ENCODE measurements around the gene NLGN4Y. TPM values are rescaled to one million over a fixed set of nuclear protein-coding genes. Genes with fewer than 3 reads are reported as not detected.

NLGN4Y gene
- total RNA-seq, 2 donors from 2014 or later = 27.1 to 55.9 TPM

DNA sequence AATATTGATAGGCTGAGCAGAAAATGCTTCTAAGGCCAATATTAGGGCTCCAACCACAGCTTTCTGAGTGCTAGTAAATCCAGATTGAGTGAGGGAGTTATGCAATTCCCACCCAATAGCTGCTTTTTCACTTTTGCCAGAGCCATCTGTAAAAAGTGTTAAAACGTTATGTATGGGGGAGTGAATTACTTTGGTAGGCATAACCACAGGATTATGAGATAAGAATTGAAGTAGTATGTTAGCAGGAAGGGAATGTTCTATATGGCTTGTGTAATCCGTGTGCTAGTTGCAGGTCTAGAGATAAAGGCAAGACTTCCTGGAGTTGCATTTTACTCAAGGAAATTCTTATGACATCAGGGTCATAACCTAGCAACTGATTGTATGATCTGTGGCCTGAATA lies 347.6 kb downstream of the NLGN4Y start:
- TF ChIP-seq, protein P1, sequence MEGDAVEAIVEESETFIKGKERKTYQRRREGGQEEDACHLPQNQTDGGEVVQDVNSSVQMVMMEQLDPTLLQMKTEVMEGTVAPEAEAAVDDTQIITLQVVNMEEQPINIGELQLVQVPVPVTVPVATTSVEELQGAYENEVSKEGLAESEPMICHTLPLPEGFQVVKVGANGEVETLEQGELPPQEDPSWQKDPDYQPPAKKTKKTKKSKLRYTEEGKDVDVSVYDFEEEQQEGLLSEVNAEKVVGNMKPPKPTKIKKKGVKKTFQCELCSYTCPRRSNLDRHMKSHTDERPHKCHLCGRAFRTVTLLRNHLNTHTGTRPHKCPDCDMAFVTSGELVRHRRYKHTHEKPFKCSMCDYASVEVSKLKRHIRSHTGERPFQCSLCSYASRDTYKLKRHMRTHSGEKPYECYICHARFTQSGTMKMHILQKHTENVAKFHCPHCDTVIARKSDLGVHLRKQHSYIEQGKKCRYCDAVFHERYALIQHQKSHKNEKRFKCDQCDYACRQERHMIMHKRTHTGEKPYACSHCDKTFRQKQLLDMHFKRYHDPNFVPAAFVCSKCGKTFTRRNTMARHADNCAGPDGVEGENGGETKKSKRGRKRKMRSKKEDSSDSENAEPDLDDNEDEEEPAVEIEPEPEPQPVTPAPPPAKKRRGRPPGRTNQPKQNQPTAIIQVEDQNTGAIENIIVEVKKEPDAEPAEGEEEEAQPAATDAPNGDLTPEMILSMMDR (IDR thresholded peaks at IDR 0.05) = no peak
- DNase-seq (ENCODE audit: low spot score) = no peak
- no peaks in the 10 kb centered on the region for H3K36me3 ChIP-seq
- no peaks in the 10 kb centered on the region for H3K9me3 ChIP-seq
- no peaks in the 10 kb centered on the region for H3K4me1 ChIP-seq (ENCODE audit: control insufficient read depth in 1 of 2, low read depth in 2 of 2)
- H3K27ac ChIP-seq = no peak overlapping the region
- H3K27me3 ChIP-seq (replicated peaks; ENCODE audit: insufficient read depth) = no peaks in the 10 kb centered on the region
- no peak overlapping the region for H3K4me3 ChIP-seq
- ATAC-seq (ENCODE audit: insufficient number of reproducible peaks, low FRiP score, low read depth) = no peak
